GM21526 (cell line): Measurements from ENCODE around the gene LTK.

Source experiments
- ATAC-seq: cut with Tn5 transposase; IDR thresholded peaks from one replicate; pipeline ENCODE4 v1.9.1; 2021; ENCODE audit warnings: moderate library complexity; ENCODE audit not compliant: unreplicated experiment, low FRiP score

The LTK gene

DNA sequence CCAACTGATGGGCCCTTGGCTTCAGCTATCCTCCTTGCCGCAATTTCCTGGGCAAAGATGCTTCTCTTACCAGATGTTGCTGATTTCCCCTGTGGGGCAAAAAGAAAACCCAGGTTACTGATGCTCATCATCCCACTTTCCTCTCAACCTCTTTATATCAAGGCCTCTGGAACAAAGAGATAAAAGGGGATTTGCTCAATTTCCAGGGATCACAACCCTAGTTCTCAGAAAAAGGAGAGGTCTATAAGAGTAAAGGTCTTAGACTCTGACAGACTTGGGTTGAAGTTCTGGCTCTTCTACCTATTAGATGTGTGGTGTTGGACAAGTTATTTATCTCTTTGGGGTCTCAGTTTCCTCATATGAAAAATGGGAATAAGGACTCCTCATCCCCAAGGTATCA lies 21.9 kb upstream of the LTK start:
- ATAC-seq: no peak

DNA sequence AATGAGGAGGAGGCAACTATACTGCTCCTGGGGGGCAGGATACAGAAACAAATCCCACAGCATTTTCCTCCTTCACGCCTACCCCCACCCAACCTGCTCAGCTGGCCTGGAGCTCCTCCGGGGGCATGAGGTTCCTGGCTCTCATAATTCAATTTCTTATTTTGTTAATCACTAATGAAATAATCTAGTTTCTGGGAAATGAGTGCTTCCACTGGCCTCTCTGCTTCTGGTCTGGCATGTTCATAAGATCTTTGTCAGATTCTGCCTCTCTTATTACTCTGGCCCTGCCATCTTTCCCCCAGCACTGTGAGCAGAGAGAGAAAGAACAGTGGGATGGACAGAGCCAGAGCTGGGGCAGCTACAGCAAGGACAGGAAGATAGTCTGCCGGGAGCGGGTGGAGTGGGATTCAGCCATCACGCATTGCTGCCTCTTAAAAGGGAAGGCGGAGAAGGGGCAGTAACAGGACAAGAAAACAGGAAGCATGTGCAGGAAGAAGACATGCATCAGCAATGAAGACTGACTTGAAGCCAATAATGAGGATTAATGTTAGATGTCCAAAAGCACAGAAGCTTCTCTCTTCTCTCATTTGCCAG lies 16.8 kb upstream of the LTK start:
- ATAC-seq: no peak

DNA sequence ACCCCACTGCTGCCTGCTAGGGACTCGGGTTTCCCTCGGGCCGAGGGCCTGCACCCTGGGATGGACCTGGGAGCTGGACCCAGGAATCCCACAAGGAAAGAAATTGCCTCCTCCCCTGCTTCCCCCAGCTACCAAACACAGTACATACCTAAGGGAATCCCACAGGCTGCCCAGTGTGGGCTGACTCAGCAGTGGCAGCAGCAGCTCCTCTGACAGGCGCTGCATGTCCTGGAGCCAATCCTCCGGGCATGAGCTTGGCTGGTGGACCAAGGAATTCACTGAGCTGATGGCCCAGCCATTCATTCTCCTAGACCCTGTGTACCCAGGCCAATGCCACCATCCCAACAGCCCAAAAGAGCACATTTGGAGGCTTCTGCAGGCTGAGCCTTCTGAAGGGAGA lies 9.5 kb upstream of the LTK start:
- ATAC-seq: no peak

DNA sequence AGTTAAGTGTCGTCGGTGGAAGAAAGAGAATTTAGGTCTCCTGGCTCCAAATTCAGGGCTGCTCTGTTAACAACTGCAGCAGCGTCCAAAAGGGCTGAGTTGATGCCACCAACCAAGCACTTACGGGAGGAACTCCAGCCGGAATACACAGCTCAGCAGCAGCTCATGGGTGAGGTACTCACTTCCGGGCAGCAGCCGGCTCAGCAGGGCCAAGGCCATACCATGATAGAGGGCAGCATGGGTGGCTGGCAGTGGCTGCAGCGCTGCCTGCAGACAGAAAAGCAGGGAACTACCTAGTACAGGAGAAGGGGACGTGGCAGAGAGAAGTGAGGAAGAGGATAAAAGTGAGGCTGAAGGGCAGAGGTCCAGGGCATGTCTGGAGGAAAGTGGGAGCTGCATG lies 8.0 kb upstream of the LTK start:
- ATAC-seq: no peak

DNA sequence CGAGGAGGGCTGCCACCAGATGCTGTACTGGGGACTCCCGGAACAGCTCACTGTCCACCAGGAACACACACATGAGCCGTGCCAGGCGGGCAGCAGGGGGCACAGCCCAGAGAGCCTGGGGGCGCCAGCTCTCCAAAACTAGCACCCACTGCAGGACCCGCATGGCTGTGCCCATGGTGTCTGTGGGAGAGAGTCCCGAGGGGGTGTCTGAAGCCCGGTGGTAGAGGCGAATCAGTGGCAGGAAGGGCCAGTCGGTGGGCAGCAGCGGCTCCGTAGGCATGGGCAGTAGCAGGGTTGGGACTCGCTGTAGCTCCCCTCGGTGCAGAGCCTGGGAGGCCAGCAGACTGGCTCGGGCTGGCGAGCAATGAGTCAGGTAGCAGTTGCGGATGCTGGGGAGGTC lies 7.0 kb upstream of the LTK start:
- no peak for ATAC-seq

DNA sequence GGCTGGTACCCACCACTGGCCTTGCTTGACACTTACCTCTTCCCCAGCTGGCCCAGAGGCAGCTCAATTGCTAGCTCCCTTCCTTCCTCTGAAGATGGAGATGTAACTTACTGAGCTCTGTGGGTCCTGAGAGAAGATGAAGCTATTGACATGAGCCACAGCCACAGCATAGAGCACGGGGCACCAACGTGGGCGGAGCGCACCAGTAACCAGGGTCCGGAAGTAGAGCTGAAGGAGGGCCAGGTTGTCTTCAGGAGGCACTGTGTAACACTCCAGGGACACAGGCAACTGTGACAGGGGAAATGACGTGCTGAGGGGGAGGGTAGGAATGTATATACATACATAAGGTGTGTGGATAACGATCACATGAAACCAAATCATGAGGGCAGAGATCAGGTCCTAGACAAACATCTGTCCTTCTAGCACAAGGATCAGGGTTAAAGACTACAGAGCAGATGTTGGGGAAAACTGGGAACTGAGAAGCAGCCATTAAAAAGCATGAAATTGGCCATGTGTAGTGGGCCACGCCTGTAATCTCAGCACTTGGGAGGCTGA lies 4.3 kb upstream of the LTK start:
- no peak for ATAC-seq

DNA sequence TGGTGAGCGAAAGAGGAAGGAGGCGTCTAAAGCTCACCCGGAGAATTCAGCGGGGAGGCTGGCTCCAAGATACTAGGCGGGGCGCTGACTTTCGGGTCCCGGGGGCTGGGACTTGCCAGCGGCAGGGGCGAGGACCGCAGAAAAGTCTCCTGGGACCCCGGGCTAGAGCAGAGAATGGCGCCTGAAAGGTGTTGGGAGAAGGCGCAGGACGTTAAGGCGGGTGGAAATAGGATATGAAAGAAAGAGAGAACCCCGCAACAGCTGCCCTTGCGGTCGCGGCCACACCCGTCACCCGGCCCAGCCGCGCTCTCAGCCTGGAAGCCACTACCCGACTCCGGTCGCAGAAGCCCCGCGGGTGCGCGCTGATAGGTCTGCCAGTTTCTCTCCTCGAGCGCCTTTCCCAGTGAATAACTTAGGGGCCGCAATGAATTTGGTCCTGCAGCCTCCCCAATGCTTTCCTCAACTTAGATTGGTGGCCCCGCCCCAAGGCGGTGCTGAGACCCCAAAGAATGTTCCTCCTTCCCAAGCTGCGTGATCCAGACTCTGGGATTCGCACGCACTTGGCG lies 604 bp downstream of the LTK start:
- ATAC-seq: no peak

DNA sequence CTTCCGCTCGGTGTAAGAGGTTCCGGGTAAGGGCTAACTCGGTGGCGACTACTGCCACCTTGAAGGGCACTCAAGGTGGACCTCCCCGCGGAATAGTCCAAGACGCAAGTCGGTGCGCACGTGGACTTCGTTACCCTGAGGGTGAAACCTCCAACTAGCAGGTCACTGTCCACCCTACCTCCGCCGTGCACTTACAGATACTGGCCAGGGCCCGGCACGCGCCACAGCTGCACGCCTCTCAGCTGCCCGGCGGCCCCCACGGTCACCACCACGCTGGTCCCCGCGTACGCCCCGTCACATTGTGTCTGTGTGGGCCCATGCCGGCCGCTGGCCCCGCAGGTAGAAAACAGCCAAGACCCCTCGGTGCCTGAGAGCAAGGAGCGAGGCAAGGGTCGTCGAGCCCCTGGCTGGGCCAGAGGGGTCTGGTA lies 1.1 kb downstream of the LTK start:
- ATAC-seq: no peak

DNA sequence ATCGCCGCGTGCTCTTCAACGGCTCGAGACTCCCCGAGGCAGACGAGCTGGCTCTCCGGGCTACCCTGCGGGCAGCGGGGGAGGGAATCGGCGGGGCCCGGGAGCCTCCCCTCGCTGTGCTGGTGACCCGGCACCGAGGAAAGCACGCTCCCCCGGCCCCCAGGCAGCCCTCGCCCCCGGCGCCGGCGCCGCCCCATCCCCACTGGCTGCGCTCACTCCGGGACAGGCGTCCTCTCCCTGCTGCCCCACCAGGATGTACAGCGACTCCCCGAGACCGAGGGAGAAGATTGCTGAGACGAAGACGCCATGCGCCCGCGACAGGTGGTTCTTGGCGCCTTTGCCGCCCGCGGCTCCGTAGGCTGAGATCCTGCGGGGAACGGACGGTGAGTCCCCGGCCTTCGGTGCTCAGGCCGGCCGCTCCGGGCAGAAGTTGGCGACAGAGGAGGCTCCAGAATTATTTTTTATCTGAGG lies 1.7 kb downstream of the LTK start:
- ATAC-seq: no peak

DNA sequence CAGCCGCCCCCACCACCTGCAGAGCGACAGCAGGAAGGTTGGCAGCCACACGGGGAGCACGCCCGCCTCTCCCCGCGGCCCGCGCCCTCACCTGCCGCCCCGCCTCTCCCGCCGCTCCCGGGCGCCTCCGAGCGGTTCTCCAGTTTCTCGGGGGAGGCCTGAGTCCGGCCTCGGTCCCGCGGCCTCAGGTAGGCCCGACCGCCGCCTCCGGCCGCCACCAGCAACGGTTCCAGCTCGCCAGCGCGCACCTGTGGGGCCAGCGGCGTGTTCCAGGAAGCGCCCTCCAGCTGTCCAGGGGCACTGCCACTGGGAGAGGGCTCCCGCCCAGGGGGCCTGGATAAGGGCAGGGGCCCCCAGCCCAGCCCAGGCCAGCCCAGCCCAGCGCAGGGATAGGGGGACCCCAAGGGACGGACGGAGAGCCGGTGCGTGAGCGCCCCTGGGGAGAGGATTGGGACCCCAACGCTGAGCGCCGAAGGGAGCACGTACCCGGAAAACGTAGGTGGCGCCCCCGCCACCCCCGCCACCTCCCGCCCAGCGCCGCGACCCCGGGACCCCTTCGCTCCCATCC lies 2.2 kb downstream of the LTK start:
- ATAC-seq: no peak

DNA sequence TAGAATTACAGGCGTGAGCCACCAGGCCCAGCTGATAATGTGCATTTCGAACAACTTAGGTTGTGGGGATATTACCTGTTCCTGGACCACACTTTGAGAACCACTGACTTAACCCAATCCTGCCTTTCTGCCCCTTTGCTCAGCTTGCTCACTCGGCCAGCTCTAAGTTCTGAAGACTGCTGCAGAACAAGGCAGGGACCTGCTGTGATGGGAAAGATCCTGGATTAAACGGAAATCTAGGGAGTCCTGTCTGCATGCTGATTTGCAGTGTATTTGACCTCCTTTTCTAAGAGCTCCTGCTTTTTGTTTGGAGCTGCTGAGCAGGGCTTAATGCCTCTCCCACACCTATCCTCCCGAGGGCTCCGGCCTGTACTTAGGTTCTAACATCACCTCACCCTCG lies 2.9 kb downstream of the LTK start:
- no peak for ATAC-seq

DNA sequence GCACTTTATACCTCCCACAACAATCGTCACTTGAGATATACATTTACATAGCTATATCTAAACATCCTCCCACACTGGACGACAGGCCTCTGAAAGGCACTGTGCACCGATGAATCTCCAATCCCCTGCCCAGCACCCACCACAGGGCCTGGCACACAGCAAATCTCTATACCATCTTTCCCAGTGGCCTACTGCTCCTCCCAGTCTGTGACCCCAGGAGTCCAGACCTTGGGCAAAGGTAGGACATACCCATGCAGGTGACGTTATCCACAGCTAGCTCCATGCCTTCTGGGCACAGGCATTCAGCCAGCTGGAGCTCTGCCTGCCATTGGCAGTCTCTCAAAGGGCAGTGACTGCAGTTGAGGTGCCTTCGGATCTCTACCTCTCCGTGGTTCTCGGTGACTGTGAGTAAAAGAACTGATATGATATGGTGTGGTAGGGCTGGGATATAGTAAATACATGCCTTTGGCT lies 5.8 kb downstream of the LTK start:
- ATAC-seq: no peak

DNA sequence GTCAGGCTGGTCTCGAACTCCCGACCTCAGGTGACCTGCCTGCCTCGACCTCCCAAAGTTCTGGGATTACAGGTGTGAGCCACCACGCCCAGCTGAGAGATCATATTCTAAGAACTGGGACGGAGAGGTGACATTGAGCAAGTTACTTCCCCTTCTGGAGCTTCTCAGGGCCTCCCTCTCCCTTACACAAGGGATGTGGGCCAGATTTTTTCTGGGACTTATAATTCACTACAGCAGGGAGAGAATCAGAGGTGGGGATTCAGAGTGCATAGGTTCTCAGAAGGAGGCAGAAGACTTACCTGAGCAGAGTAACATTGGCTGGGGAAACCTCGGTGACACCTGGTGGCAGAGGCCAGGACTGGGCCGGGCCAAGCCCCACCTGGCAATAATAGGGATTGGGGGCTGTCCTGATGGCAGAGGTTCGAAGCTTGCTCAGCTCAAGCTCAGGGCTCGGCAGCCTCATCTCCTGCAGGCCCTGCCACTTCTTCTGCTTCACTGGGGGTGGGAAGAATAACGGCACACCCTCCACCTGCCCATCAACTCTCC lies 6.8 kb downstream of the LTK start:
- ATAC-seq: no peak

DNA sequence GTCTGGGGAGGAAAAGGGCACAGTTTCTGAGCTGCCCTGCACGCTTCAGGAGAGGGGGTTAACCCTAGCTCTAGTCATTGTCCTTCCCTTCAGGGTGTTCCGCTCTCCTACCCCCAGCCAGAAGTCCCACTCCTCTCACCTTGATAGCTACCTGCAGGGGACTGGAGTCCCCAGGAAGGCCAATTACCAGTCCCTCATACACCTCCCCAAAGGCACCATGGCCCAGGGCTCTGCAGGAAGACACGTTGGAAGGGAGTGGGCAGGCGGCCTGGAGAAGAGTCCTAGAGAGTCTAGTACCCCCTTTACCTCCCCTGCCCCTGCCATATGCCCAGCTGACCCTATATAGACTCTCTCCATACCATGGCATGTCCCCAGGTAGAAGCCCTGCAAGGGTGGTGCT lies 7.9 kb downstream of the LTK start:
- ATAC-seq: no peak

DNA sequence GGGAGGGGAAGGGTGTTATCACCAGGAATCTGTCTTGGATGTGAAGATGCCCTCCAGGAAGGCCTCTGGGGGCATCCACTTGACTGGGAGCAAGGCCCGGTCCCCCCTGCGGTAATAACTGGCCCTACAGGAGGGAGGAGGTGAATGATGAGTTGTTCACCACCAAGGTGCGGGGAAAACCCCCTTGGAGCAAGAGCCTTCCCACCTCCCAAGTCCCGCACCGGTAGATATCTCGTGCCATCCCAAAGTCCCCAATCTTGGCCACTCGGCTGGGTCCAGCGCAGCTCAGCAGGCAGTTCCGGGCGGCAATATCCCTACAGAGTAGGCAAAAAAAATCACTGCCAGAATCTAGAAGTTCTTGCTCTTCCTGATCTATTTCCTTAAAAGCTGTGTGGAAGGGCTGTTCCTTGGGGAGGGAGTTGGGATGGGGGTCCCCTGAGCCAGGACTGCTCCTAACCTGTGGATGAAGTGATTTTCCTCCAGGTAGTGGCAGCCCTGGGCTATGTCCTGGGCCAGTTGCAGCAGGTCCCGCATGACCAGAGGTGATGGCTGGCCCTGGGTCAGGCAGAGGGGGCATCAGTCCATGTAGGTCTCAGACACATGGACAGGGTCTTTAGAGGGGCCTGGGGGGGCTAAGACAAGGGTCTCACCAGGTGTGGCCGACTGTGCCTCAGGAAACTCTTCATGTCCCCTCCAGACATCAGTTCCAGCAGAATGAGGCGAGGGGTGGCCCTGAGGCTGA lies 8.7 kb downstream of the LTK start:
- no peak for ATAC-seq

DNA sequence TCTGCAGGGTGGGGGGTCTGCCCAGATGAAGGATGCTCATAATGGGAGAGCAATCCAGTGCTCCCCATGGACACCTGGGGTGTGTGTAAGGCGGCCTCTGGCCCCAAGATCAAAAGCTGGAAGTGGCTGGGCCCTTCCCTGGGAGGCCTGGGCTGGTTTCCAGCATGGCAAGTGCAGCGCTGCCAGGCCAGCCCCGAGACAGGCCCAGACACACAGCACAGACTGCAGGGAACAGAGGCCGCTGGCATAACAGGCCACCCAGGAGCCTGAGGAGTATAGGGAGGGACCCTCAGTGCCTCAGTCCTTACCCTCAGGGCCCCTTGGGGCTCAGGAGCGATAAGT lies 10.0 kb downstream of the LTK start:
- ATAC-seq: no peak

DNA sequence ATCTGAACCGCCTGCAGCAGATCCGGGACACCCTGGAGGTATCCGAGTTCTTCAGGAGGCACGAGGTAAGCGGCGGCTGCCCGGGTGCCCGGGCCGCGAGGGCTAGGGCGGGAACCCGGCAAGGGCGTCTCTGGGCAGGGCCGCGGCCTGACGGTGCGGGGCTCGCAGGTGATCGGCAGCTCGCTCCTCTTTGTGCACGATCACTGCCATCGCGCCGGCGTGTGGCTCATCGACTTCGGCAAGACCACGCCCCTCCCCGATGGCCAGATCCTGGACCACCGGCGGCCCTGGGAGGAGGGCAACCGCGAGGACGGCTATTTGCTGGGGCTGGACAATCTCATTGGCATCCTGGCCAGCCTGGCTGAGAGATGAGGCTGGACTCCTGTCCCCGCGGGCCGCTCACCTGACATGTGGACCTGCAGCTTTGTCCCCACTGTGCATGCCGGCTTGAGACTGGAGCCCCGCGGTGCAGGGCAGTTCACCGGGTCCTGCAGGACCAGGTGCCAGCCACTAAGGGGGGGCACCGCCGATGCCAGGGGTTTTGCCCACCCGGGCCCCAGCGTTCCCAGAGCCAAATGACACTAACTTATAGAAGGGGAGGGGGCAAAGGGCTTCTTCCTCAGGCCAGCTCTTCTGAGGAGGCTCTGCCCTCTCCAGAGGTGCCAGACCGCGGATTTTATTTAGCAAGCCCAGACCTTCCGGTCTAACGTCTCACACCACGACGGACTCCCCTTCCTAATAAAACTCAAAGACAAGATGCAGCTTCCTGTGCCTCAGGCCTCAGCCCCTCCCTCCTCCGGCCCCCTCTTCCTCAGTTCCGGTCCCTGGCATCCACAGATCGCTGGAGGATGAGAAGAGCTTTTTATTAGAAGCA lies 10.6 kb downstream of the LTK start:
- no peak for ATAC-seq

DNA sequence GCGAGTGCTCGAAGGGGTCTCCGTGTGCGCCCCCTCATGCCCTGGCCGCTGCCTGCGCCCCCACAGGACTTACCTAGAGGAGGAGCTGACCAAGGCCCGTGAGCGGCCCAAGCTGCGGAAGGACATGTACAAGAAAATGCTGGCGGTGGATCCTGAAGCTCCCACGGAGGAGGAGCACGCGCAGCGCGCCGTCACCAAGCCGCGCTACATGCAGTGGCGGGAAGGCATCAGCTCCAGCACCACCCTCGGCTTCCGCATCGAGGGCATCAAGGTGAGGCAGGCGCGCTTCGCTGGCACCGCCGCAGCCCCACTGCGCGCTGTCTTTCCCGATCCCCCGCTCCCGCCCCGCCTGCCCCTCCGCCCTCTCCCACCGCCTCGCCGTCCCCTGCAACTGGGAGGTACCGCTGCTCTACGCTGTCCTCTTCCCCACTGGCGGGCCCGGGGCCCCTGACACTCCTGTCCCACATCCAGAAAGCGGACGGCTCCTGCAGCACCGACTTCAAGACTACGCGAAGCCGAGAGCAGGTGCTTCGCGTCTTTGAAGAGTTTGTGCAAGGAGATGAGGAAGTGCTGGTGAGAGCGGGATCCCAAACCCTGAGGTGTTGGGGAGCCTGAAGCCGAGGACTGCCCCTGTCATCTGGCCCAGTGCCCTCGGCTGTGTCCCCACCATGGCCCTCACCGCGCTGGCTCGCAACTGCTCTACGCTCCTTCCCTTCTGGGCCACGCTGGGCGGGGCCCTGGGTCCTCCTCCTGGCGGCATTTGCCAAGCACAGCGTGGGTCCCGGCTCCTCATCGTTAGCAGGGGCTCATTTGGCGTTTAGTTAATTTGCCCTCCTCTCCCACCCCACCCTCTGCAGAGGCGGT lies 11.5 kb downstream of the LTK start:
- no peak for ATAC-seq

DNA sequence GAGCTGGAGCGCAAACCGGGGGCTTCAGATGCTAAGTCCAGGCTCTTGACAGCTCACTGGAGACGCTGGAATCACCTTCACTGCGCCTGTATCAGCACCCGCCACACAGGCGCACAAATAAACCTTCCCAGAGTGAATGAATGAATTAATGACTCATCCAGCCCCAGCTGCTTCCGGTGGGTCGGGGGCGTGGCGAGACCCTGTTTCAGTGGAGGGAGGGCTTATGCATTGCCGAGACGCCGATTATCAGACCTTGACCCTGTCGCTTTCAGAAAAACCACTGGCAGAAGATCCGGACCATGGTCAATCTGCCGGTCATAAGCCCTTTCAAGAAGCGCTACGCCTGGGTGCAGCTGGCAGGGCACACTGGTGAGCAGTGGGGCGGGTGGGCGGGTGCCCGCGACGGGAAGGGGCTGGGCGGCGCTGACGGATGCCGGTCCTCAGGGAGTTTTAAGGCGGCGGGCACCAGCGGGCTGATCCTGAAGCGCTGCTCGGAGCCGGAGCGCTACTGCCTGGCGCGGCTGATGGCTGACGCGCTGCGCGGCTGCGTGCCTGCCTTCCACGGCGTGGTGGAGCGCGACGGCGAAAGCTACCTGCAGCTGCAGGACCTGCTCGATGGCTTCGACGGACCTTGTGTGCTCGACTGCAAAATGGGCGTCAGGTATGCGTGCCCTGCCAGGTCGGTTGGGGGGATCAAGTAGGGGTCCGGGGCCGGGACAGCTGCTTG lies 12.3 kb downstream of the LTK start:
- ATAC-seq: no peak
